Bronchial epithelial cell (primary cell): ENCODE measurements around the gene CCDC71. TPM values are rescaled to one million over a fixed set of nuclear protein-coding genes. Genes with fewer than 3 reads are reported as not detected.

Source experiments
- DNase-seq: peaks from one replicate; pipeline ENCODE4 v3.0.0-alpha.2; 2010; ENCODE audit warnings: low read depth
- FAIRE-seq: peaks from 2 replicates; lab custom pipeline; 2011; peaks lifted over from hg19 to GRCh38; lab: Jason Lieb, UNC
- H3K27me3 ChIP-seq: 2 replicates; pipeline ENCODE4 v1.5.1; 2011; ENCODE audit warnings: low read length; ENCODE audit not compliant: control insufficient read depth, insufficient read depth
- H3K36me3 ChIP-seq: 2 replicates; pipeline ENCODE4 v1.5.1; 2011; ENCODE audit warnings: low read length; ENCODE audit not compliant: control insufficient read depth, insufficient read depth
- H3K4me3 ChIP-seq: 2 replicates; pipeline ENCODE4 v1.5.1; 2011; ENCODE audit warnings: mild to moderate bottlenecking, low read depth, low read length, control low read depth
- CTCF ChIP-seq: IDR thresholded peaks from 2 replicates; pipeline ENCODE4 v1.5.1; 2011; ENCODE audit warnings: mild to moderate bottlenecking, moderate library complexity, low read length, control low read depth, inconsistent platforms; ENCODE audit not compliant: insufficient read depth, severe bottlenecking
- total RNA-seq: library from RNA; depleted of rRNA; stranded (reverse); fragments of >200 nt; gene quantifications from 2 replicates; pipeline ENCODE4 v1.2.1, GENCODE V29; 2014

CCDC71 gene
- total RNA-seq: 19.1 and 19.5 TPM in 2 replicates

- FAIRE-seq: no peak
- H3K4me3 ChIP-seq: peak within 1 kb of the TSS; percentile 77
- peak; percentile 27 for DNase-seq
Observed at GRCh38 chr3:49165771-49166751, at the start of gene CCDC71. TSS of gene CCDC71 (minus strand) at chr3:49166331. CDS start at chr3:49164208, 2,123 bp downstream.

GRCh38 chr3:49213998-49214397, 47.9 kb upstream of the CCDC71 start:
- DNase-seq (no peak), FAIRE-seq (no peak)
- Histone ChIP-seq H3K4me3 (no peak overlapping the region), H3K27me3 (no peaks in the 10 kb centered on the region), H3K36me3 (no peaks in the 10 kb centered on the region)
- no peak for TF ChIP-seq CTCF

More at GRCh38 chr3:49165771-49166751, at the start of gene CCDC71:
- no peaks in the 10 kb centered on the region for H3K27me3 ChIP-seq
- no peak for TF ChIP-seq CTCF
- peaks cover 16% of the 10 kb centered on the region for H3K36me3 ChIP-seq

GRCh38 chr3:49213541-49213943, 47.4 kb upstream of the CCDC71 start:
- DNase-seq (no peak), FAIRE-seq (no peak)
- no peak overlapping the region for H3K4me3 ChIP-seq
- no peaks in the 10 kb centered on the region for H3K36me3 ChIP-seq
- TF ChIP-seq CTCF: no peak
- no peaks in the 10 kb centered on the region for H3K27me3 ChIP-seq

GRCh38 chr3:49199900-49200281, 33.8 kb upstream of the CCDC71 start:
- no peak for FAIRE-seq

GRCh38 chr3:49199239-49199899, 33.2 kb upstream of the CCDC71 start:
- no peaks in the 10 kb centered on the region for H3K36me3 ChIP-seq
- peaks cover 2% of the 10 kb centered on the region for H3K27me3 ChIP-seq
- FAIRE-seq (no peak), DNase-seq (no peak)
- TF ChIP-seq CTCF: no peak
- H3K4me3 ChIP-seq: no peak overlapping the region

More at GRCh38 chr3:49199900-49200281, 33.8 kb upstream of the CCDC71 start:
- no peak for DNase-seq
- no peak overlapping the region for H3K4me3 ChIP-seq
- TF ChIP-seq CTCF: no peak
- H3K36me3 ChIP-seq: no peaks in the 10 kb centered on the region
- H3K27me3 ChIP-seq: peaks cover 2% of the 10 kb centered on the region
